ENCODE results near the gene RHCG.

- TF ChIP-seq, protein P1, sequence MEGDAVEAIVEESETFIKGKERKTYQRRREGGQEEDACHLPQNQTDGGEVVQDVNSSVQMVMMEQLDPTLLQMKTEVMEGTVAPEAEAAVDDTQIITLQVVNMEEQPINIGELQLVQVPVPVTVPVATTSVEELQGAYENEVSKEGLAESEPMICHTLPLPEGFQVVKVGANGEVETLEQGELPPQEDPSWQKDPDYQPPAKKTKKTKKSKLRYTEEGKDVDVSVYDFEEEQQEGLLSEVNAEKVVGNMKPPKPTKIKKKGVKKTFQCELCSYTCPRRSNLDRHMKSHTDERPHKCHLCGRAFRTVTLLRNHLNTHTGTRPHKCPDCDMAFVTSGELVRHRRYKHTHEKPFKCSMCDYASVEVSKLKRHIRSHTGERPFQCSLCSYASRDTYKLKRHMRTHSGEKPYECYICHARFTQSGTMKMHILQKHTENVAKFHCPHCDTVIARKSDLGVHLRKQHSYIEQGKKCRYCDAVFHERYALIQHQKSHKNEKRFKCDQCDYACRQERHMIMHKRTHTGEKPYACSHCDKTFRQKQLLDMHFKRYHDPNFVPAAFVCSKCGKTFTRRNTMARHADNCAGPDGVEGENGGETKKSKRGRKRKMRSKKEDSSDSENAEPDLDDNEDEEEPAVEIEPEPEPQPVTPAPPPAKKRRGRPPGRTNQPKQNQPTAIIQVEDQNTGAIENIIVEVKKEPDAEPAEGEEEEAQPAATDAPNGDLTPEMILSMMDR (IDR thresholded peaks at IDR 0.05): no peak
- no peak for TF ChIP-seq POLR2A (IDR thresholded peaks at IDR 0.05)
These were observed 8.6 kb downstream of the RHCG start for GRCh38 chr15:89487791-89488190.
